HG03159 (cell line): ENCODE data around the gene CPT1B.
"Not testable (repeated sequence)": the region's sequence is repeated elsewhere in the genome, so short reads cannot be mapped to it uniquely, and the experiment has no call there.

ENCODE experiments used
- ATAC-seq: cut with Tn5 transposase; IDR thresholded peaks from one replicate; pipeline ENCODE4 v1.9.1; 2021; ENCODE audit warnings: mild to moderate bottlenecking, moderate library complexity; ENCODE audit not compliant: unreplicated experiment

CPT1B gene

DNA sequence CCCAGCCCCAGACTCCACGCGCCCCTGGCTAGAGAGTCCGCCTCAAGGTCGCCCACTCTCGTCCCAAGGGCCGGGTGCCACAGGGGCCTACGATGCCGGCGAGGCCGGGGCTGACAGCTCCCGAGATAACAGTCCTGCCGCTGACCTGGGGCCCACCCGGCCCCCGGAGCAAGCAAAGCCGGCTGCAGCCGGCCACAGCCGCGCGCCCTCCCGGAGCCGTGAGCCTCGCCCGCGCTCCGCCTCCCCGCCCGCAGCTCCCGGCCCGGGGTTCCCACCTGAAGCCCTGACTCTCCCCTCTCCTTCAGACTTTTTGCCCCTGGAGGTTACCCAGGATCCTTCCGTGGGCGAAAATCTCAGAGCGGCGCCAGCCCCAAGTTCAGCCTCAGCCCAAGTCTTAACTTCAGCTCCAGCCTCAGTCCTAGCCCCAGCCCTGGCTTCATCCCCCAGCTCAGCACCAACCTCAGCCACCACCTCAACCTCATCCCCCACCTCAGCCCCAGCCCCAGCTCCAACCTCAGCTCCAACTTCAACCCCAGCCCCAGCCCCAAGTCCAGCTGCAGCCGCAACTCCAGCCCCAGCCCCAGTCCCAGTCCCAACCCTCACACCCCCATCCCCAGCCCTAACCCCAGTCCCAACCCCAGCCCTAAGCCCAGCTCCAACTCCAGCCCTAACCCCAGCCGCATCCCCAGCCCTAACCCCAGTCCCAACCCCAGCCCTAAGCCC lies 30.8 kb downstream of the CPT1B start:
- no peak for ATAC-seq

DNA sequence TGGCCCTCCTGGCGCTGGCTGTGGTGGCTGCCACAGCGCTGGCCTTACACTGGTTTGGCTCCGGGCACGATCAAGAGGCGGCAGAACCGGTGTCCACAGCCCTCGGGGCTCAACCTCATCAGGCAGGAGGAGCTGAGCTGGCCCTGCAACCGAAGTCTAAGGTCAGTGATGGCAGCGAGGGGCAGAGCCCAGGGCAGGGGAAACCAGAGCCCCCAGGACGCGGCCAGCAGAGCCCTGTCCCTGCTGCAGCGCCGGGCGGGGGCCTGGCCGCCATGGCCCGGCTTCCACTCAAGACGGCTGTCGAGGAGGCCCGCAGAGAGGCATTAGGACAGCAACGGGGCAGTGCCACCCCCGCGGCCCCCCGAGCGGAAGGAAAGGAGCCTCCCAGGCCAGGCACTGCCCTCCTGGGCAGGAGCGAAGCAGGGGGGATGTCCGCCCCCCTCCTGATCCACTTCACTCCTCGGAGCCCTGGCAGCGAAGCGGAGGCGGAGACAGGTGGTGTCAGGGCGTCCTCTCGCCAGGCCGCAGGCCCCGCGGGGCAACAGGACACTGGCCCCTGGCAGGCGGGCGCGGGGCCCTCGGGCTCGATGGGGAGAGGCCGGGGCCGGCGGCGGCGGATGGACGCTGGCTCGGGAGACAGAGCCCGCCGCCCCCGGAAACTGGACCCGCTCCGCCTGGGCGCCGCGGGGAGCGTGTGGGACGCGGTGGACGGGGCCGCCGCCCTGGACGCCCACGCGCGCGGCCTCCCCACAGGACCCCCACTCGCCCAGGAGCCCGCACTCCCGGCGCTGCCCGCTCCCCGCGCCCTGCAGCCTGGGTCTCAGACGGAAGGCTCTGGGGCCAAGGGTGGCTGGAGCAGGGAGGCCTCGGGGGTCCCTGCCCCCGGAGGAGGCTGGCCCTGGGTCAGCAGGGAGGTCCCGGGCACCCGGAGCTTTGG lies 31.6 kb downstream of the CPT1B start:
- no peak for ATAC-seq

DNA sequence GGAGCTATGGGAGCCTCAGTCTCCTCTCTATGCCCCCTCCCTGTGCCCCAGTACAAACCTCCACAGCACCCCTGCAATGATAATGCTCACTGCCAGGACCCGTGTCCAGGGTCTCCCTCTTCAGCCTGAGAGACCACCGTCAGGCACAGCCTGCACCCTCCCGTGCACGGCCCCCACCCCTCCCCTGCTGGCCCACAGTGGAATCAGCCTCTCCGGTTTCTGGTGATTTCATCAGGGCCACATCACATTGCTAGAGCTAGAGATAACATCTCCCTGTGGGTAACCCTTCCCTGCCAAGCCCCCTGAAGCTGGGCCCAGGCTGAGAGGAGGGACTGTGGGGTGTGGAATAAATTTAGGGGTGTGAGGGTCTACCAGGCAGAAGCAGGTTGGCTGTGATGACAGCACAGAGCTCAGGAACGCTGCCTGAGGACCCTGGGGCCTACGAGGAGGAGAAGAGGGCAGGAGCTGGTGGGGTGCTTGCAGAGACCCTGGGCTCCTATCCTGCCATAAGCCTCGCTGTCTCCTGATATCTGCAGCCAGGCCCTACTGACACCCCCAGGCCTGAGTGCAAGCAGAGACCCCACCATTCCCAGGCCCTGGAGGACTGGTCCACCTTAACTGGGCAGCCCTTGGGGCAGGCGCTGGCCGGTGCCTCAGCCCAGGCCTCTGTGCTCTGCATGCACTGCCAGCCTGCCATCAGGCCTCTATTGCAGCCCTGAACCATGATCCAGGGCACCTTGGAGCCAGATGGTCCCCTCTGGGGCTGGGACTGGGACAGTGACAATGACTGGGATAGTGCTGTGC lies 32.5 kb downstream of the CPT1B start, which contains the start of gene KLHDC7B:
Gene KLHDC7B (plus strand): TSS at position 378 of the 804 bp plus-strand sequence. CDS start 345 bp downstream, at position 723.
- no peak for ATAC-seq

DNA sequence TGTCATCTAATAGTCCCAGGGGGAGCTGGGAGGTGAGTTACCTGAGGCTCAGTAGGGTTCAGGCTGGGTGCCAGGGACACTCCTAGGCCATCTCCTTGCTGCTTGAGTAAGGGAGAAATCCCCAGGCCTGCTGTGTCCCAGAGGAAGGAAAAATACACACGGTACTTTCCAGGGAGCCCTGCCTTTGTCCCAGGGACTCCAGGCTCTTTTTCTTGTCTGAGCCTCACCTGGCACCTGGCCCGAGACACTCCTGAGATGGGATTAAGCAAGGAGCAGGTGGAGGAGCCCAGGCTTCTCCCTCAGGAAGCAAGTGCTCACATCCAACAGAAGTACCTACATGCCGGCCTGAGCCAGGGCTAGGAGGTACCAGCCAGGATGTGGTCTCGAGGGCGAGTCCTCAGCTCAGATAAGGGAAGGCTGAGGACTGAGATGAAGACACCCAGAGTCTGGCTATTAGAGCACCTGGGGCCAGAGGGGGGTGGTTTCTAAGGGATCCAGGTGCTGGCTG lies 33.4 kb downstream of the CPT1B start:
- ATAC-seq, result no peak

DNA sequence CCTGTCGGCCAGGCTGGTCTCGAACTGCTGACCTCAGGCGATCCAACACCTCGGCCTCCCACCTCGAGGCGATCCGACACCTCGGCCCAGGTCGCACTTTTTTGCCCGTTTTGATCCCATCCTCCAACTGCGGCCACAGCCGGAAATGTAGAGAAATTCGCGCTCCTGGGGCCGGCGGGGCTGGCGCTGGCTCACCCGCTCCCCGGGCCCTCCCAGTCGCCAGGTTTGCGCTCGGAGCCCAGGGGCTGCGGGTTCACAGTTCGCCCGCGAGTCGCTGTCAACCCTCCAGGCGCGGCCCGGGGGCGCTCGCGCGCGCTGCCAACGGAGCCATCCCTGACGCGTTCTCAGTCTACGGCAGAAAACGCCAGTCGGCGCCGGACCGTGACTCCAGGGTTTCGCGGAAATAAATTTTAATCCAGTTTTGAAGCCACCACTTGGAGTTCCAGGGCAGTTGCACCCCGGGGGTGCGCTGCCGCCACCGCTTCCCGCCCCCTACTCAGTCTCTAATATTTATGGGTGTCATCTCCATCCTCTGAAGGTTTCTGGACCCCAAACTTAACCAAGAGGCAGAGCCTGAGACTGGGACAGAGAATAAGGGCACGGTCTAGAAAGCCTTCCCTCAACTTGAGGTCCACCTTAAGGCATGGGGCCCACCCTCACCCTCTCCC lies 34.0 kb downstream of the CPT1B start:
- no peak for ATAC-seq

DNA sequence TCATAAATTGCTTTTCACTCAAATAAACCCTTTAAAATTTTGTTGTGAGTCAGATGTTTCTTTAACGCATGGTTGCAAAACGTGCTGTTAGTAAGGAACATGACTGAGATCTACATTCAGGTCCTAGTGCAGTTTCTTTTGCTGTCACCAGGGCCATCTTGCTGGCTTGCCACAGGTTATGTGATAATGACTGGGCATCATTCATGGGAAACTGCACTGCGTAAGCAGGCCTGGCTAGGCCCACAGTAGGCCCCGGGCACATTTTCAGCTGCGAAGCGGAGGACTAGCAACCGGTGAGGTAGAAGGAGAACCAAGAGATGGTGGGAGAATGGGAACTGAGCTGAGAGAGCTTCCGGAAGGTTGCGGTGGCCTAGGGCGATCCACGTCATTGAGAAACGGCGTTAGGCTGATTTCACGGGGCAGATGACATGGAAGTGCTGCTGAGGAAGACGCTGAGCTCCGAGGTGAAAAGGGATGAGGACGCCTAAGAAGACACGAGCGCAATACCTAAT lies 35.8 kb downstream of the CPT1B start:
- ATAC-seq, result no peak

DNA sequence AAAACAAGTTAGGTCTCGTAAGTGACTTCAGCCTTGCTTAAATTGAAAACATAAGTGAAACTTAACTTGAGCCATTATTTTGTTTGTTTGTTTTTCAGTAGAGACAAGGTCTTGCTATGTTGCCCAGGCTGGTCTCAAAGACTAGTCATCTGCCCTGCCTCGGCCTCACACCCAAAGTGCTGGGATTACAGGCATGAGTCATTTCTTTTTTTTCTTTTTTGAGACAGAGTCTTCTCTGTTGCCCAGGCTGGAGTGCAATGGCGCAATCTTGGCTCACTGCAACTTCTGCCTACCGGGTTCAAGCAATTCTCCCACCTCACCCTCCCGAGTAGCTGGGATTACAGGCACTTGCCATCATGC lies 36.6 kb downstream of the CPT1B start:
- not testable (repeated sequence) for ATAC-seq

DNA sequence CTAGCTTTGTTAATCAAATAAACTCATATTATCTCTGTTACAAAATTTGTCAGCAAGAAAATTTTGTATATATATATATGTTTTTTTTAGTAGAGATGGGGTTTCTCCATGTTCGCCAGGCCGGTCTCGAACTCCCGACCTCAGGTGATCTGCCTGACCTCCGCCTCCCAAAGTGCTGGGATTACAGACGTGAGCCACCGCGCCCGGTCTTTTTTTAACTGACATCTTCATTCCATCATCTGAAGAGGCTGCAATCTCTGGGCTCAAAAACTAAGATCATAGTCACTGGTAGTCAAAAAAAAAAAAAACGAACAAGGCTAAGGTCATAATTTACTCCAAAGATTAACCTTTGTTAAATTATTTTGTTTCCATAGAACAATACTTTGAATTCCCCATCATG lies 37.8 kb downstream of the CPT1B start:
- no peak for ATAC-seq

DNA sequence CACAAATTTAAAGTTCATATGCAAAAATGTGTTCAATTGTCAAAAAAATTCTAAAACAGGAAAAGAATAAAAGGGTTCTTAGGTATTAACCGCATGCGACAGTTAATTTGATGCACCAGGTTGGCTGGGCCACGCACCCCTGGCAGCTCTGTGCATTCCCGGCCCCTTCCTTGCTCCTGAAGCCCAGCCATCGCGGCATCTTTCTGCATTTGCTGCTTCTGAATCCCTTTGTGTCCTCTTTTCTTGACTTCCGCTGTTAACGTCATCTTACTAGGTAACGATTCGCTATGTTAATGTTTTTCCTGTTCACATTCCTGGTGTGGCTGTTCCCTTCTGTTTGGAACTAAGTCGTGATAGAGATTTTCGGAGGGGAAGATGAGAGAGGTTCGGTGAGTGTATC lies 40.5 kb downstream of the CPT1B start:
- ATAC-seq, result no peak

DNA sequence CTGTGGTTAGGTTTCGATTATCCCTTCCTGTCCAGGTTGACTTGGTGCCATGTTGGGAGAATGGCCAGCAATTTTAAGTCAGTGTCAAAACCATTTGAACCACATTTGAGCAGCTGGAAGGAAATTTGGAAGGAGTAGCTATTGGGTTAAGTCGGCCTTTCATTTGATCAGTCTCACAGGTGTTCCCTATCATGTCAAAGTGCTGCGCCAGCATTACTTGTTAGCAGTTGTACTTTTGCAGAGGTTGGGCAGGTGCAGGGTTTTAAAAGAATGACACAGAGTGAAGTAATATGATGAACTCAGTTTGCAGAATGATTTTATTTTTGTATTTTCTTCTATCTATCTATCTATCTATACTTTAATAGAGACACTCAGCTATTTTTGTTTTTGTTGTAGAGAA lies 42.0 kb downstream of the CPT1B start:
- ATAC-seq, result no peak

DNA sequence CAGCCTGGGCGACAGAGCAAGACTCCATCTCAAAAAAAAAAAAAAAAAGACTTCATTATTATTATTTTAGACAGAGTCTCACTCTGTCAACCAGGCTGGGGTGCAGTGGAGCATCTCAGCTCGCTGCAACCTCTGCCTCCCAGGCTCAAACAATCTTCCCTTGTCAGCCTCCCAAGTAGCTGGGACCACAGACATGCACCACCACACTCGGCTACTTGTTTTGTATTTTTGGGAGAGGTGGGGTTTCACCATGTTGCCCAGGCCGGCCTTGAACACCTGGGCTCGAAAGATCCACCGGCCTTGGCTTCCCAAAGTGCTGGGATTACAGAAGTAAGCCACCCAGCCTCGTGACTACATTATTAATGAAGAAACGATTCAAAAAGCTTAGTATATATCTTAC lies 43.1 kb downstream of the CPT1B start:
- no peak for ATAC-seq

DNA sequence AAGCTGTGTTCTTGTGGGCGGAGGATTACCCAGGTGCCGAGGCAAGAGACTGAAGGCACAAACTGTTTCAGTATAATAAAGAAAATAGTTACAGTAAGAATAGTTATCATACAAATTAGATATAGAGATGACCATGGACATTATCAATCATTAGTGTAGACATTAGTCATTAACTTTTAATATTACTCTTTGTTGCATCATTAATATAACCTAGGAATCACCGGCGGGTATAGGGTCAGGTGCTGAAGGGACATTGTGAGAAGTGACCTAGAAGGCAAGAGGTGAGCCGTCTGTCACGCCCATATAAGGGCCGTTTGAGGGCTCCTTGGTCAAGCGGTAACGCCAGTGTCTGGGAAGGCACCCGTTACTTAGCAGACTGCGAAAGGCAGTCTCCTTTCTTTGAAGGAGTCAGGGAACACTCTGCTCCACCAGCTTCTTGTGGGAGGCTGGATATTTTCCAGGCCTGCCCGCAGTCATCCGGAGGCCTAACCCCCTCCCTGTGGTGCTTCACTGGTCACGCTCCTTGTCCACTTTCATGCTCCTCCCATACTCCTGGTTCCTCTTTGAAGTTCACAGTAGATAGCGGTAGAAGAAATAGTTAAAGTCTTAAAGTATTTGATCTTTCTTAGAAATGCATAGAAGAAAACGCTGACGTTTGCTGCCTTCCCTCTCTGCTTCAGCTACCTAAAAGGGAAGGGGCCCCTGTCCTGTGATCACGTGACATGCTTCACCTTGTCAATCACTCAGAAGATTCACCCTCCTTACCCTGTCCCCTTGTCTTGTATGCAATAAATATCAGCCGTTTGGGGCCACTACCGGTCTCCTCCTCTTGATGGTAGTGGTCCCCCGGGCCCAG lies 44.1 kb downstream of the CPT1B start:
- not testable (repeated sequence) for ATAC-seq

DNA sequence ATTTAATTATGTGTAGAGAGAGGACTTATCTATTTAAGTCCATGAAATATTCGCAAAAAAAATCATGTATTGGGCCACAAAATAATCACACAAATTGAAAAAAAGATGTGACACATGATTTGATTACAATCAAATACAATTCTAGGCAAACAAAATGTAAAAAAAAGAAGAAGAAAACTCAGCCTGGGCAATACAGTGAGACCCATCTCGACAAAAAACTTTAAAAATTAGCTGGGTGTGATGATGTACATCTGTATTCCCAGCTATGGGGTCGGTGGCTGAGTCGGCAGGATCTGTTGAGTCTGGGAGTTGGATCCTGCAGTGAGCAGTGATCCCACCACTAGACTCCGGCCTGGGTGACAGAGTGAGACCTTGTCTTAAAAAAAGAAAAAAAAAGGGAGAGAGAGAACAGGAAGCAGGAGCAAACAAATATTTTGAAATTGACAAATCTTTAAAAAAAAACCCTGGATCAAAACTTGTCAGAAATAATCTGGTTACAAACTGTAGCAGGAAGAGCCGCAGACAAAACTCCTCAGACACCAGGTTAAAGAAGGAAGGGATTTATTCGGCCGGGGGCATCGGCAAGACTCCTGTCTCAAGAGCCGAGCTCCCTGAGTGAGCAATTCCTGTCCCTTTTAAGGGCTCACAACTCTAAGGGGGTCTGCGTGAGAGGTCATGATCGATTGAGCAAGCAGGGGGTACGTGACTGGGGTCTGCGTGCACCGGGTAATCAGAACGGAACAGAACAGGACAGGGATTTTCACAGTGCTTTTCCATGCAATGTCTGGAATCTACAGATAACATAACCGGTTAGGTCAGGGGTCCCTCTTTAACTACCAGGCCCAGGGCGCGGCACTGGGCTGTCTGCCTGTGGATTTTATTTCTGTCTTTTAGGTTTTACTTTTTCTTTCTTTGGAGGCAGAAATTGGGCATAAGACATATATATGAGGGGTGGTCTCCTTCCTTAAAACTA lies 45.1 kb downstream of the CPT1B start:
- no peak for ATAC-seq

DNA sequence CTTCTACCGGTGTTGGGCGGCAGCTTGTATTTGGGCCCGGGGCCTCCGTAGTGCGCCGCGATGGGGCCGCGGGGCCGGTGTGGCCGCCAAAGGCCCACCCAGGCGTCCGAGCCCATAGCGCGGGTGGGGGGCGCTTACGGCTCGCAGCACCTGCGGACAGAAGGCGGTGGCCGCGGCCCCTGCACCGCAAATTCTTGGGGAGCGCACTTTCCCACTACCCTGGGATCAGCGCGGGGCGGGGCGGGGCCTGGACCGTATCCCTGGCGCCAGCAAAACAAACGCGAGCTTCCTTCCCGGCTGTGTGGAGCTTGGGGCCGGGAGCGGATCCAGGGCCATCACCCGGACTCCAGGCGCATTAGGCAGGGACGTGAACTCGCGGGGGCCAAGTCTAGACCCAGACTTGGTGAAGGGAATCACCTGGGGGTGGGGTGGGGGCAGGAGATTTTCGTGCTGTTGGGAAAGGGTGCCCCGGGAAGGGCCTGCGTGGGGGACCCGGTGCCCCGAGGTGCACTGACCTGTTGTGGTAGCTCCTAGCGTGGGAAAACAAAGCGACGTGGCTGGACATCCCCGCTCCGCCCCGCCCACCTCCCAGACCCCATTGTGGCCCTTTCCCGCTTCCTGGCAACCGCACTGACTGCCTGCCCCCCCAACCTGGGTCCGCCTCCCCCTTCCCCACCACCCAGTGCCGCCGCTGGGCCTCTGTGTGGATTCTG lies 46.1 kb downstream of the CPT1B start:
- ATAC-seq, result no peak

DNA sequence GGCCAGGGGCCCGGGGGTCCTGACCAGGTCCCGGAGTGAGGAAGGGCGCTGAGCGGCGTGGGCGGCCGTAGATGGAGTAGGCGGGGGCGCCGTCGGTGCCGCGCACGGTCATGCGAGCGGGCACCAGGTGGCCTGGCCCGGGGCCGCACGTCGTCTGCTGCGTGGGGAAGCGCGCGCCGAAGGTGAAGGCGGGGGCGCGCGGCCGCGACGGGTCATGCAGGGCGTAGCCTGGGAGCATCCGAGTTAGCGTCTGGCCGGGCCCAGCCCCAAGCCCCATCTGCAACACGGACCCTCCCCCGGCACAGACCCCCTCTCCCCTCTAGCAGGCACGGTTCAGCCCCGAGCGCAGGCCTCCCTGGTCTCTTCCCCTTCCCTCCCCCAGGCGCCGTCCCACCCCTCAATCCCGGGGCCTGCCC lies 46.7 kb downstream of the CPT1B start:
- no peak for ATAC-seq

DNA sequence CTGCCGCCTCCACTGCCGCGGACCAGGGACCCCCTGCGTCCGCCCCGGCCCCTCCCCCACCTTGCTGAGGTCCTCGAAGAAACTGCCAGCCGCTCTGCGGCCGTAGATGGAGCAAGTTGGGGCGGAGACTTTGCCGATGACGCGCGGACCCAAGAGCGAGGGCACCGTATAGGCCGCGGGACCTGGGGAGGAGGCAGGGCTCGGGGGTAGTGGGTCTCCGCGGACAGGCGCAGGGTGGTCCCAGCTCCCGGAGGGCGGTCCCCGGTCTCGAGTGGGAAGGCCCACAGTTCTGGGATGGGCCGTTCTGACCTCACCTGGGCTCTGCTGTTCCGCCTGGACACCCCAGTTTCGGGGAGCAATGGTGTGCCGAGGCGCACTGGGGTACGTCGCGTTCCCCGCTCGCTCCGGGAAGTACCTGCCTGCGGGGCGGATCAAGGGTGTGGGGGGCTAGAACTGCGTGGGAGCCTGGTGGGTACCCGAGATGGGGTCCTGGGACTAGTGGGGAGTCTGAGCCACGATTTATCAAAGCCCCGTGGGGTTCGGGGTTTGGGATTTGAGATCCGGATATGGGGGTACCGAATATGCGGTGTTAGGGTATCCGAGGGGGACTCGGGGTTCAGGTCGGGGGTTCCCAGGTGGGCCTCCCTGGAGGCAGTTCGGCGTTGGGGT lies 47.2 kb downstream of the CPT1B start:
- ATAC-seq, result no peak

DNA sequence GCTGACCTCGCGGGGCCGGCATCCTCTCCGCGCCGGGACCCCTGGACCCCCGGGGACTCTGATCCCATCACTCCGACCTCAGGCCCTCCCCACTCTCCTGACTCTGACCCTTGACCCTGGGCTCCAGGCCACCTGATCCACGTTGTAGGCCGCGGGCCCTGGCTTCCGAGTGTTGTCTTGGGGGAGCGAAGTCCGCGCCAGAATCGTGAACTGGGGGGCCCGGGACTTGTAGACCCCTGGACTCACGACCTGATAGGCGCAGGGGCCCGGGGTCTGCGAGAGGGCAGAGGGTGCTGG lies 47.7 kb downstream of the CPT1B start:
- no peak for ATAC-seq
